Measurements from ENCODE around the gene MAD2L1BP. TPM values are rescaled to one million over a fixed set of nuclear protein-coding genes. Genes with fewer than 3 reads are reported as not detected.

Gene MAD2L1BP
- total and polyA plus RNA-seq, 2 of the 13 experiments (the other 11 are each of a cell fraction or from before 2014, with no cell fraction given) = 54.2 to 55.5 TPM

GRCh38 chr6:43629104-43629504, 6.5 kb upstream of the MAD2L1BP start, which contains the start of gene GTPBP2 (continued):
- TF ChIP-seq E2F5 (CRISPR knock-in tag; conservative IDR thresholded peaks at IDR 0.05) (peak; percentile 82), ZNF296 (CRISPR knock-in tag; conservative IDR thresholded peaks at IDR 0.05) (no peak), SAP130 (CRISPR knock-in tag; IDR thresholded peaks at IDR 0.05; ENCODE audit: low read depth) (0 out of 2 replicates have a peak, but pooled peaks have one; percentile 65), GATAD1 (CRISPR knock-in tag; IDR thresholded peaks at IDR 0.05) (peak; percentile 75; the same call in 1 of the 2 replicates), TOE1 (CRISPR knock-in tag; IDR thresholded peaks at IDR 0.05) (no peak), SRSF1 (optimal IDR thresholded peaks at IDR 0.05; ENCODE audit: low read depth, low read length) (peak; percentile 44), ZNF792 (CRISPR knock-in tag; IDR thresholded peaks at IDR 0.05) (peak; percentile 77; the same call in 1 of the 2 replicates), MIXL1 (CRISPR knock-in tag; IDR thresholded peaks at IDR 0.05) (0 out of 2 replicates have a peak, but pooled peaks have one; percentile 10), ZNF263 (CRISPR knock-in tag; IDR thresholded peaks at IDR 0.05) (no peak), PCBP1 (IDR thresholded peaks at IDR 0.05; ENCODE audit: borderline replicate concordance, low read depth, low read length) (0 out of 2 replicates have a peak, but pooled peaks have one; percentile 35), NCOR1 (IDR thresholded peaks at IDR 0.05; ENCODE audit: borderline replicate concordance, low read length) (peak; percentile 8; the same call in 1 of the 2 replicates), IKZF4 (CRISPR knock-in tag; IDR thresholded peaks at IDR 0.05; ENCODE audit: borderline replicate concordance, low read depth, not compliant biosample characterization) (no peak), NRL (CRISPR knock-in tag; IDR thresholded peaks at IDR 0.05; ENCODE audit: borderline replicate concordance) (0 out of 2 replicates have a peak, but pooled peaks have one; percentile 2), GMEB2 (CRISPR knock-in tag; IDR thresholded peaks at IDR 0.05; ENCODE audit: low read depth) (peak; percentile 90), FOXP1 (IDR thresholded peaks at IDR 0.05) (no peak), FOXP1 (CRISPR knock-in tag; IDR thresholded peaks at IDR 0.05) (peak; percentile 38; the same call in 1 of the 2 replicates), USF2 (IDR thresholded peaks at IDR 0.05; ENCODE audit: low read depth, low read length) (no peak), USF2 (CRISPR knock-in tag; IDR thresholded peaks at IDR 0.05; ENCODE audit: borderline replicate concordance) (peak; percentile 51; the same call in 1 of the 2 replicates), CTCF (CRISPR knock-in tag; IDR thresholded peaks at IDR 0.05) (no peak), ZNF597 (CRISPR knock-in tag; IDR thresholded peaks at IDR 0.05) (no peak)
- TF ChIP-seq, protein P1, sequence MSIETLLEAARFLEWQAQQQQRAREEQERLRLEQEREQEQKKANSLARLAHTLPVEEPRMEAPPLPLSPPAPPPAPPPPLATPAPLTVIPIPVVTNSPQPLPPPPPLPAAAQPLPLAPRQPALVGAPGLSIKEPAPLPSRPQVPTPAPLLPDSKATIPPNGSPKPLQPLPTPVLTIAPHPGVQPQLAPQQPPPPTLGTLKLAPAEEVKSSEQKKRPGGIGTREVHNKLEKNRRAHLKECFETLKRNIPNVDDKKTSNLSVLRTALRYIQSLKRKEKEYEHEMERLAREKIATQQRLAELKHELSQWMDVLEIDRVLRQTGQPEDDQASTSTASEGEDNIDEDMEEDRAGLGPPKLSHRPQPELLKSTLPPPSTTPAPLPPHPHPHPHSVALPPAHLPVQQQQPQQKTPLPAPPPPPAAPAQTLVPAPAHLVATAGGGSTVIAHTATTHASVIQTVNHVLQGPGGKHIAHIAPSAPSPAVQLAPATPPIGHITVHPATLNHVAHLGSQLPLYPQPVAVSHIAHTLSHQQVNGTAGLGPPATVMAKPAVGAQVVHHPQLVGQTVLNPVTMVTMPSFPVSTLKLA (IDR thresholded peaks at IDR 0.05) = peak; percentile 42; the same call in 1 of the 2 replicates
